ENCODE measurements around the gene PSG11. TPM values are rescaled to one million over a fixed set of nuclear protein-coding genes. Genes with fewer than 3 reads are reported as not detected.
"Not testable (repeated sequence)": the region's sequence is repeated elsewhere in the genome, so short reads cannot be mapped to it uniquely, and the experiment has no call there.

The PSG11 gene
- total and polyA plus RNA-seq, 2 of the 4 experiments (the other 2 are of a cell fraction), result 0.07 to 0.18 TPM

DNA sequence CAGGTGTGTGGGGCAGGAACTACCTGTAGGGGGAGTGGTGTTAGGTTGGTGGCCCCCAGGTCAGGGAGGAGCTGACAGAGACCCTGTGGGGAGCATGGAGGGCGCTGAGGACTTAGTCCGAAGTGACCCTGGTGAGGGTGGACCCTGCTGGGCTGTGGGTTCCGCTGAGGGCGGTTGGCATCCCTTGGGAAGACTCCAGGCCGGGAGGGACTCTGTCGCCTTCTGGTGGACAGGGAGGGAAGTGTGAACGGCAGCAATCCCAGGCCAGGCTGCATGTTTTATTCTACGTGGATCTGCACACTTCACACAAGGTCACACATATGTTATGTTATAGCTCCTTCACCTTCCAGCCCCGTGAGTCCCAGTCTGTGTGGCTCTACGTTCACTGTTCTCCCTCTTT is 1.7 kb upstream of the PSG11 start:
- H3K4me1 ChIP-seq (ENCODE audit: control insufficient read depth, insufficient read depth, low read length); H3K56ac ChIP-seq (ENCODE audit: extremely low read depth, insufficient read depth, low read length); H4K8ac ChIP-seq (ENCODE audit: low read depth in 2 of 2, low read length in 2 of 2); H3K27me3 ChIP-seq (ENCODE audit: control insufficient read depth, insufficient read depth, low read length); H4K20me1 ChIP-seq (ENCODE audit: insufficient read depth, low read length); ATAC-seq (ENCODE audit: low read depth); intact Hi-C loops (cut with micrococcal nuclease); H3K9me3 ChIP-seq (ENCODE audit: control insufficient read depth, insufficient read depth, low read length); H3K4me2 ChIP-seq (ENCODE audit: low read depth, low read length); CTCF ChIA-PET; H3K9ac ChIP-seq (ENCODE audit: low read depth, low read length); H3K79me1 ChIP-seq (ENCODE audit: low read depth in 1 of 2, low read length in 2 of 2); H3K36me3 ChIP-seq (ENCODE audit: control insufficient read depth, insufficient read depth, low read length); H3K27ac ChIP-seq (ENCODE audit: insufficient read depth, low read length); dilution Hi-C loops (cut with HindIII; ENCODE audit: low sequenced_read_pairs, unreplicated experiment); POLR2A ChIA-PET (ENCODE audit: unreplicated experiment); H4K5ac ChIP-seq (ENCODE audit: low read depth, low read length); in situ Hi-C loops (cut with MboI; ENCODE audit: low sequenced_read_pairs); H2AK9ac ChIP-seq (replicated peaks; ENCODE audit: low read depth, low read length, poor library complexity); H3K9me1 ChIP-seq (ENCODE audit: insufficient read depth, low read length); H2AFZ ChIP-seq (replicated peaks; ENCODE audit: low read length, poor library complexity); H3K4me3 ChIP-seq (ENCODE audit: insufficient read depth, low read depth, low read length); DNase-seq; BruUV-seq (replicated peaks); H3K18ac ChIP-seq (ENCODE audit: low read depth, low read length); H3K23ac ChIP-seq (ENCODE audit: low read depth, low read length): not testable (repeated sequence)
- 0 out of 3 replicates have a peak overlapping the region, but pooled peaks have one; percentile 50 for H2BK15ac ChIP-seq (ENCODE audit: low read depth, low read length)
- H2BK20ac ChIP-seq (ENCODE audit: low read depth, low read length), result peak overlapping the region; percentile 53; the same call in 1 of the 2 replicates
- TF ChIP-seq RAD21 (IDR thresholded peaks at IDR 0.05; ENCODE audit: low read length), result peak; percentile 34; the same call in 1 of the 2 replicates
- TF ChIP-seq, protein P1, sequence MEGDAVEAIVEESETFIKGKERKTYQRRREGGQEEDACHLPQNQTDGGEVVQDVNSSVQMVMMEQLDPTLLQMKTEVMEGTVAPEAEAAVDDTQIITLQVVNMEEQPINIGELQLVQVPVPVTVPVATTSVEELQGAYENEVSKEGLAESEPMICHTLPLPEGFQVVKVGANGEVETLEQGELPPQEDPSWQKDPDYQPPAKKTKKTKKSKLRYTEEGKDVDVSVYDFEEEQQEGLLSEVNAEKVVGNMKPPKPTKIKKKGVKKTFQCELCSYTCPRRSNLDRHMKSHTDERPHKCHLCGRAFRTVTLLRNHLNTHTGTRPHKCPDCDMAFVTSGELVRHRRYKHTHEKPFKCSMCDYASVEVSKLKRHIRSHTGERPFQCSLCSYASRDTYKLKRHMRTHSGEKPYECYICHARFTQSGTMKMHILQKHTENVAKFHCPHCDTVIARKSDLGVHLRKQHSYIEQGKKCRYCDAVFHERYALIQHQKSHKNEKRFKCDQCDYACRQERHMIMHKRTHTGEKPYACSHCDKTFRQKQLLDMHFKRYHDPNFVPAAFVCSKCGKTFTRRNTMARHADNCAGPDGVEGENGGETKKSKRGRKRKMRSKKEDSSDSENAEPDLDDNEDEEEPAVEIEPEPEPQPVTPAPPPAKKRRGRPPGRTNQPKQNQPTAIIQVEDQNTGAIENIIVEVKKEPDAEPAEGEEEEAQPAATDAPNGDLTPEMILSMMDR (conservative IDR thresholded peaks at IDR 0.05; ENCODE audit: low read depth, low read length), result peak; percentile 28; the same call in 1 of the 2 replicates
- 0 out of 2 replicates have a peak, but pooled peaks have one; percentile 18 for TF ChIP-seq SMC3 (IDR thresholded peaks at IDR 0.05; ENCODE audit: low read depth, low read length)
- peak overlapping the region; percentile 22; the same call in 1 of the 2 replicates for H3K14ac ChIP-seq (replicated peaks; ENCODE audit: low read depth, low read length)
- H4K91ac ChIP-seq (ENCODE audit: insufficient read depth, low read depth, low read length), result peak overlapping the region; percentile 23; the same call in 1 of the 2 replicates
- H2BK120ac ChIP-seq (ENCODE audit: low read depth, low read length), result peak overlapping the region; percentile 40
- H2BK5ac ChIP-seq (ENCODE audit: low read depth, low read length, poor library complexity, severe bottlenecking), result peak overlapping the region; percentile 50
- peak overlapping the region; percentile 40 for H3K4ac ChIP-seq (ENCODE audit: low read depth, low read length)
- WGBS, 2 experiments (ENCODE audit: extremely low coverage in 2 of 2, insufficient read length in 1 of 2), result no CpG with 5 or more reads among the region's 10 CpGs
- peak overlapping the region; percentile 67; the same call in 1 of the 2 replicates for H2AK5ac ChIP-seq (ENCODE audit: low read depth, low read length)

DNA sequence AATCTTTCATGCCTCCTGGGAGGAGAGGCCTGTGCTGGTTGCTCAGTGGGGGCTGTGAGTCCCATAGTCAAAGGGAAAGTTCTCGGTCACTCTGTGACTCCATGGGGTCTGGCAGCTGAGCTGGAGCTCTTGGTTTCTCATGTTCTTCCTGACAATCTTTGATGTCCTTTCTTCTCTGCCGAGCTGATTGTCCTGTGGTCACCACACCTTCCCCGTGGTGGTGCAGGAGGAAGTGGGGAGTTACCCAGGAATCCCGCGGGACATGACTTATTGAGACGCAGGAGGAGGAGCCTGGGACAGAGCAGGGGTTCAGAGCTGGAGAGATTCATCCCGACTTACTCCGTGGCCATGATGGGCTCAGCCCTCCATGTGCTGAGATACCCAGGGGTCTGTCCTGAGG is 792 bp upstream of the PSG11 start:
- H3K27ac ChIP-seq (ENCODE audit: insufficient read depth, low read length); H3K9me3 ChIP-seq (ENCODE audit: control insufficient read depth, insufficient read depth, low read length); H3K14ac ChIP-seq (replicated peaks; ENCODE audit: low read depth, low read length); H3K79me1 ChIP-seq (ENCODE audit: low read depth in 1 of 2, low read length in 2 of 2); H3K9me1 ChIP-seq (ENCODE audit: insufficient read depth, low read length); H3K56ac ChIP-seq (ENCODE audit: extremely low read depth, insufficient read depth, low read length); POLR2A ChIA-PET (ENCODE audit: unreplicated experiment); CTCF ChIA-PET; BruUV-seq (replicated peaks); H3K4me2 ChIP-seq (ENCODE audit: low read depth, low read length); in situ Hi-C loops (cut with MboI; ENCODE audit: low sequenced_read_pairs); ATAC-seq (ENCODE audit: low read depth); dilution Hi-C loops (cut with HindIII; ENCODE audit: low sequenced_read_pairs, unreplicated experiment); H2AK9ac ChIP-seq (replicated peaks; ENCODE audit: low read depth, low read length, poor library complexity); H2AFZ ChIP-seq (replicated peaks; ENCODE audit: low read length, poor library complexity); H3K4me1 ChIP-seq (ENCODE audit: control insufficient read depth, insufficient read depth, low read length); H3K9ac ChIP-seq (ENCODE audit: low read depth, low read length); H3K4me3 ChIP-seq (ENCODE audit: insufficient read depth, low read depth, low read length); H3K23ac ChIP-seq (ENCODE audit: low read depth, low read length); intact Hi-C loops (cut with micrococcal nuclease); H4K5ac ChIP-seq (ENCODE audit: low read depth, low read length); DNase-seq; H4K20me1 ChIP-seq (ENCODE audit: insufficient read depth, low read length); H3K36me3 ChIP-seq (ENCODE audit: control insufficient read depth, insufficient read depth, low read length); H3K27me3 ChIP-seq (ENCODE audit: control insufficient read depth, insufficient read depth, low read length): not testable (repeated sequence)
- Histone ChIP-seq H2BK5ac (ENCODE audit: low read depth, low read length, poor library complexity, severe bottlenecking) (peak overlapping the region; percentile 33), H2AK5ac (ENCODE audit: low read depth, low read length) (peak overlapping the region; percentile 93; the same call in 1 of the 2 replicates), H3K4ac (ENCODE audit: low read depth, low read length) (peak overlapping the region; percentile 40), H2BK20ac (ENCODE audit: low read depth, low read length) (peak overlapping the region; percentile 72), H4K91ac (ENCODE audit: insufficient read depth, low read depth, low read length) (peak overlapping the region; percentile 72), H3K18ac (ENCODE audit: low read depth, low read length) (peak overlapping the region; percentile 76; the same call in 1 of the 2 replicates), H2BK120ac (ENCODE audit: low read depth, low read length) (peak overlapping the region; percentile 81), H4K8ac (ENCODE audit: low read depth in 2 of 2, low read length in 2 of 2) (peak overlapping the region in 1 of 2 experiments; percentile 72; a peak in 1 of 4 replicates), H2BK15ac (ENCODE audit: low read depth, low read length) (peak overlapping the region; percentile 84; the same call in 2 of the 3 replicates)
- WGBS, 2 experiments (ENCODE audit: extremely low coverage in 2 of 2, insufficient read length in 1 of 2), result no CpG with 5 or more reads among the region's 8 CpGs

Measured in IMR-90 (cell line).